GM19467 (cell line): Measurements from ENCODE around the gene RNF169.

ENCODE experiments used
- ATAC-seq: cut with Tn5 transposase; IDR thresholded peaks from one replicate; pipeline ENCODE4 v1.9.1; 2021; ENCODE audit warnings: mild to moderate bottlenecking, moderate library complexity; ENCODE audit not compliant: unreplicated experiment

Gene RNF169

GRCh38 chr11:74866557-74866956, 117.9 kb downstream of the RNF169 start:
- no peak for ATAC-seq

DNA sequence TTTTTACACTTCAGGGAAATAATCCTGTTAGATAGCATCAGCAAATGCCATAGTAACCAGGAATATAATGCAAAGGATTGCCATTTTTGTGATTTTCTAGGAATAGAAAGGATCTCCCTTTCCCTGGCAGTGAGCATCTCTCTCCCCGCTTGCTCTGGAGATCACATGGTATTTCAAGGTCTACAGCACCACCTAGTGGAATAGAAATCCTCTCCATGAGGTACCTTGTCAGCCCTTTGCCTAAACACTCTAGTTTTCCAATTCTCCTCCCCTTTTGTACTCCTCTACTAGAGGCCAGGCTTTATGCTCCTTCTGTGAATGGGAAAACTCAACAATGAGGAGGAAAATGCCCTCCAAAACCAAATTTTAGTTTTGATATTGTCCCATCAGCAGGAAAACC, 121.8 kb downstream of the RNF169 start:
- ATAC-seq, result no peak

DNA sequence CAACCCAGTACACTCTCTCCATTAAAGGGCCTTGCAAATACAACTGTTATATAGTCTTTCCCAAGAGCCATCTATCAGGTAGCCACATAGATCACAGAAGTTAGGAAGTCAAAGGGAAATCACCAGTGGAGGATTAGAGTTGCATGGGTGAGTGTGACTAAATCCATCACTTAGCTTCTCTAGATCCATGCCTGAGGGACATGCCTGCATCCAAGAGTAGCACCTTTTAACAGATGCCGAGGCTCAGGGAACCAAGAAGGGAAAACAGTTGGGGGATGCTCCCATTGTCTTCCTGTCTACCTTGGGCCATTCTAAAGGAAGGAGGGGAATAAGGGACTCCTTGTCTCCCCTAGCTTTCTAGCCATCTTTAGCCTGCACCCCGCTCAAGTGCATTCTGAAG, 122.4 kb downstream of the RNF169 start:
- no peak for ATAC-seq

- no peak for ATAC-seq
Observed at GRCh38 chr11:74877132-74877531, 128.5 kb downstream of the RNF169 start.
